Endodermal cell (in vitro differentiated cells): ENCODE data around the gene ALKBH4. TPM values are rescaled to one million over a fixed set of nuclear protein-coding genes. Genes with fewer than 3 reads are reported as not detected.
"Not testable (repeated sequence)": the region's sequence is repeated elsewhere in the genome, so short reads cannot be mapped to it uniquely, and the experiment has no call there.

Experiments used
- DNase-seq: peaks from one replicate; pipeline ENCODE4 v3.0.0-alpha.2; 2017
- H3K27ac ChIP-seq: 2 replicates; pipeline ENCODE4 v1.5.1; 2013; ENCODE audit warnings: mild to moderate bottlenecking, low read depth, low read length, moderate library complexity
- H3K27me3 ChIP-seq: 2 replicates; pipeline ENCODE4 v1.6.1; 2013; ENCODE audit warnings: mild to moderate bottlenecking, low read length, moderate library complexity; ENCODE audit not compliant: insufficient read depth, control insufficient read depth, poor library complexity, severe bottlenecking
- H3K36me3 ChIP-seq: 2 replicates; pipeline ENCODE4 v1.7.0; 2013; ENCODE audit warnings: mild to moderate bottlenecking, low read length, moderate library complexity; ENCODE audit not compliant: control insufficient read depth, insufficient read depth
- H3K4me1 ChIP-seq: one replicate; pipeline ENCODE4 v1.7.0; 2013; ENCODE audit warnings: low read length; ENCODE audit not compliant: control insufficient read depth, insufficient read depth
- H3K4me3 ChIP-seq: 2 replicates; pipeline ENCODE4 v1.5.1; 2013; ENCODE audit warnings: mild to moderate bottlenecking, low read length, moderate library complexity
- H3K9ac ChIP-seq: 2 replicates; pipeline ENCODE4 v1.6.1; 2013; ENCODE audit warnings: mild to moderate bottlenecking, low read length, moderate library complexity; ENCODE audit not compliant: poor library complexity, severe bottlenecking; ENCODE audit errors: extremely low read depth
- H3K9me3 ChIP-seq: 2 replicates; pipeline ENCODE4 v1.6.1; 2013; ENCODE audit warnings: mild to moderate bottlenecking, low read length, moderate library complexity; ENCODE audit not compliant: control insufficient read depth
- H3K27ac Mint-ChIP-seq: 2 replicates; pipeline ENCODE4 v1.8.0; 2020; ENCODE audit warnings: mixed read lengths
- H3K27me3 Mint-ChIP-seq: 2 replicates; pipeline ENCODE4 v1.8.0; 2021; ENCODE audit warnings: mild to moderate bottlenecking, mixed read lengths; ENCODE audit not compliant: insufficient read depth
- H3K36me3 Mint-ChIP-seq: 2 replicates; pipeline ENCODE4 v1.8.0; 2020; ENCODE audit warnings: low read depth, mixed read lengths
- H3K4me1 Mint-ChIP-seq: 2 replicates; pipeline ENCODE4 v1.8.0; 2020; ENCODE audit warnings: mixed read lengths
- H3K4me3 Mint-ChIP-seq: 2 replicates; pipeline ENCODE4 v1.8.0; 2020; ENCODE audit warnings: mild to moderate bottlenecking, moderate library complexity, mixed read lengths
- H3K9me3 Mint-ChIP-seq: 2 replicates; pipeline ENCODE4 v1.8.0; 2020; ENCODE audit warnings: mild to moderate bottlenecking, mixed read lengths
- WGBS, 2 experiments: methylation state at CpG; one replicate each; pipeline versions ENCODE4 v1.1.5 to v1.1.7; 2013; ENCODE audit warnings: missing lambda C conversion rate in 2 of 2, mixed read lengths in 1 of 2; ENCODE audit not compliant: insufficient coverage in 1 of 2, insufficient read length in 1 of 2; 5-methylcytosine and 5-hydroxymethylcytosine counted together
- total RNA-seq, 2 donors: library from RNA; stranded (reverse); fragmentation: NEBNext Ultra II Directional in 1 of 2; extraction: Animal tissue kit (Norgen Biotek cat#: 25700) in 1 of 2; gene quantifications; 2 replicates in 1 of 2; 3 replicates in 1 of 2; pipeline ENCODE4 v1.2.1, GENCODE V29; 2021

Gene ALKBH4
- total RNA-seq, 2 donors from 2014 or later = 16.2 to 17.2 TPM

GRCh38 chr7:102505298-102506185 is 40.9 kb upstream of the ALKBH4 start:
- DNase-seq, H3K27ac Mint-ChIP-seq, H3K9me3 ChIP-seq, H3K36me3 ChIP-seq, H3K4me1 ChIP-seq, H3K4me3 Mint-ChIP-seq, H3K9ac ChIP-seq, H3K27me3 Mint-ChIP-seq, H3K9me3 Mint-ChIP-seq, H3K36me3 Mint-ChIP-seq, H3K27me3 ChIP-seq, H3K27ac ChIP-seq, H3K4me1 Mint-ChIP-seq, H3K4me3 ChIP-seq: not testable (repeated sequence)
- WGBS, 2 experiments = 83% methylated on average over 3 of the region's 24 CpGs; no CpG with 5 or more reads in 1 of the 2 experiments

DNA sequence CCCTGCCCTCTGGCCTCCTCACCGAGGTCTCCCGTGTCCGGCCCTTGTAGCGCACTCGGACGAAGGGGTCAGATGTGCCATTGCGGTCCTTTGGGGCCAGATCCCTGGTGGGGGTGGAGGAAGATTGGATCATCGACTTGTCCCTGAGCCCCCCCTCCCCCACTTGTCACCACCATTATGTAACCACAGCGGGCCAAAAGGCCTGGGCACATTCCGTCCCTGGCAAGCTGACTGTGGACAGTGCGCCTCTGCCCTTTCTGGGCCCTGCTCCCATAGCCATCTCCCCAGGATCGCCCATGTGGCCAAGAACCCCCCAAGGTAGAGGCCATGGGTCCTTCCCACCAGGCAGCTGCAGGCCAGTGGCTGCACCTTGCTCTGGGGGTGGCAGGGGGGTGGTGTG is 38.5 kb upstream of the ALKBH4 start:
- not testable (repeated sequence) for H3K4me1 ChIP-seq, H3K9me3 Mint-ChIP-seq, H3K36me3 ChIP-seq, H3K9me3 ChIP-seq, H3K36me3 Mint-ChIP-seq, H3K27me3 Mint-ChIP-seq, H3K27ac ChIP-seq, H3K9ac ChIP-seq, H3K27ac Mint-ChIP-seq, H3K4me3 ChIP-seq, H3K27me3 ChIP-seq, H3K4me1 Mint-ChIP-seq, DNase-seq, H3K4me3 Mint-ChIP-seq
- no CpG with 5 or more reads among the region's 12 CpGs for WGBS, 2 experiments

- WGBS, 2 experiments = 94% methylated on average over 3 to 7 of the region's 16 CpGs
- H3K9me3 ChIP-seq, H3K4me3 ChIP-seq, H3K27ac Mint-ChIP-seq, H3K4me3 Mint-ChIP-seq, H3K27me3 ChIP-seq, DNase-seq, H3K4me1 ChIP-seq, H3K36me3 ChIP-seq, H3K27ac ChIP-seq, H3K27me3 Mint-ChIP-seq, H3K4me1 Mint-ChIP-seq, H3K9ac ChIP-seq, H3K36me3 Mint-ChIP-seq, H3K9me3 Mint-ChIP-seq: not testable (repeated sequence)
Observed at GRCh38 chr7:102498321-102498720, 33.7 kb upstream of the ALKBH4 start.

DNA sequence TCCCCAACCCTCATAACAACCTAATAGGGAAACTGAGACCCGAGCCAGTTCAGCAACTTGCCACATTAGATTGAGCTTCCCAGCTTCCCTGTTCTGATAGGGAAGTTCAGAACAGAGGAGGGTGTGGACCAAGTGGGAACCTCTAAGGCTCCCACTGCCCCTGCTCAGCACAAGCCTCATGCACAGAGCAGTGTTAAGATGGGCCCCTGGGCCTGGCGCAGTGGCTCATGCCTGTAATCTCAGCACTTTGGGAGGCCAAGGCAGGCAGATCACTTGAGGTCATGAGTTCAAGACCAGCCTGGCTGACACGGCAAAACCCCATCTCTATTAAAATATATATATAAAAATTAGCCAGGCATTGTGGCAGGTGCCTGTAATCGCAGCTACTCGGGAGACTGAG is 32.6 kb upstream of the ALKBH4 start:
- H3K27ac Mint-ChIP-seq, DNase-seq, H3K36me3 ChIP-seq, H3K9me3 ChIP-seq, H3K27ac ChIP-seq, H3K4me3 ChIP-seq, H3K4me1 ChIP-seq, H3K9me3 Mint-ChIP-seq, H3K4me3 Mint-ChIP-seq, H3K36me3 Mint-ChIP-seq, H3K27me3 ChIP-seq, H3K4me1 Mint-ChIP-seq, H3K9ac ChIP-seq, H3K27me3 Mint-ChIP-seq: not testable (repeated sequence)
- WGBS, 2 experiments = 67% methylated on average over 1 of the region's 5 CpGs; no CpG with 5 or more reads in 1 of the 2 experiments

- H3K27ac ChIP-seq, H3K27me3 Mint-ChIP-seq, H3K36me3 Mint-ChIP-seq, H3K36me3 ChIP-seq, H3K9me3 ChIP-seq, H3K9me3 Mint-ChIP-seq, H3K4me3 Mint-ChIP-seq, H3K4me1 Mint-ChIP-seq, H3K27ac Mint-ChIP-seq, H3K27me3 ChIP-seq, H3K9ac ChIP-seq, H3K4me3 ChIP-seq, H3K4me1 ChIP-seq: not testable (repeated sequence)
- WGBS, 2 experiments = 93% methylated on average over 2 of the region's 10 CpGs; no CpG with 5 or more reads in 1 of the 2 experiments
- DNase-seq = peak; percentile 5
Observed at GRCh38 chr7:102496861-102497260, 32.2 kb upstream of the ALKBH4 start.

- not testable (repeated sequence) for H3K4me3 ChIP-seq, H3K9me3 Mint-ChIP-seq, H3K4me1 ChIP-seq, H3K27me3 ChIP-seq, H3K27ac ChIP-seq, H3K9me3 ChIP-seq, DNase-seq, H3K9ac ChIP-seq, H3K36me3 Mint-ChIP-seq, H3K36me3 ChIP-seq, H3K4me1 Mint-ChIP-seq, H3K27me3 Mint-ChIP-seq, H3K4me3 Mint-ChIP-seq, H3K27ac Mint-ChIP-seq
- whole genome bisulfite sequencing, 2 experiments = no CpG with 5 or more reads among the region's 67 CpGs
Observed at GRCh38 chr7:102494473-102495149, 29.9 kb upstream of the ALKBH4 start.

DNA sequence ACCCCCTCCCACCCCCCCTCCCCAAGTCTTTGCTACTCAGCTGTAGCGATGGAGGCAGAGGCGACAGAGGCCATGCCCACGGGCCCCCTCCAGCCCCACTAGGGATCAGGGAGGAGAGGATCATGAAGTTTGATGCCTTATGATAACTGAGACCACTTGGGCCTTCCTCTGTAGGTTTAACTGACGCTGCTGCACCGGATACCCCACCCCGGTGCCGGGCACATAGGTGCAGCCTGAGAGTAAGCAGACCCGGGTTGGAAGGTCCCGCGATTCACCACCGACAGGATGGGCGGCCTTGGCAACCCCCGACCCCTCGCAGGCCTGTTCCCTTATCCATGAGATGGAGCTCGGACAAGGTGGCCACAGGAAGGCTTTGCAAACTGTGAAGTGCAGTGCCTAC is 29.4 kb upstream of the ALKBH4 start:
- not testable (repeated sequence) for H3K27ac ChIP-seq, H3K4me3 Mint-ChIP-seq, H3K36me3 ChIP-seq, DNase-seq, H3K9me3 ChIP-seq, H3K27me3 Mint-ChIP-seq, H3K4me1 Mint-ChIP-seq, H3K4me3 ChIP-seq, H3K36me3 Mint-ChIP-seq, H3K9ac ChIP-seq, H3K27ac Mint-ChIP-seq, H3K27me3 ChIP-seq, H3K4me1 ChIP-seq, H3K9me3 Mint-ChIP-seq
- 48% methylated on average over 4 of the region's 15 CpGs; no CpG with 5 or more reads in 1 of the 2 experiments for WGBS, 2 experiments
